ENCODE results near the gene USP17L11.
"Not testable (repeated sequence)": the region's sequence is repeated elsewhere in the genome, so short reads cannot be mapped to it uniquely, and the experiment has no call there.

- TF ChIP-seq, protein P1, sequence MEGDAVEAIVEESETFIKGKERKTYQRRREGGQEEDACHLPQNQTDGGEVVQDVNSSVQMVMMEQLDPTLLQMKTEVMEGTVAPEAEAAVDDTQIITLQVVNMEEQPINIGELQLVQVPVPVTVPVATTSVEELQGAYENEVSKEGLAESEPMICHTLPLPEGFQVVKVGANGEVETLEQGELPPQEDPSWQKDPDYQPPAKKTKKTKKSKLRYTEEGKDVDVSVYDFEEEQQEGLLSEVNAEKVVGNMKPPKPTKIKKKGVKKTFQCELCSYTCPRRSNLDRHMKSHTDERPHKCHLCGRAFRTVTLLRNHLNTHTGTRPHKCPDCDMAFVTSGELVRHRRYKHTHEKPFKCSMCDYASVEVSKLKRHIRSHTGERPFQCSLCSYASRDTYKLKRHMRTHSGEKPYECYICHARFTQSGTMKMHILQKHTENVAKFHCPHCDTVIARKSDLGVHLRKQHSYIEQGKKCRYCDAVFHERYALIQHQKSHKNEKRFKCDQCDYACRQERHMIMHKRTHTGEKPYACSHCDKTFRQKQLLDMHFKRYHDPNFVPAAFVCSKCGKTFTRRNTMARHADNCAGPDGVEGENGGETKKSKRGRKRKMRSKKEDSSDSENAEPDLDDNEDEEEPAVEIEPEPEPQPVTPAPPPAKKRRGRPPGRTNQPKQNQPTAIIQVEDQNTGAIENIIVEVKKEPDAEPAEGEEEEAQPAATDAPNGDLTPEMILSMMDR (conservative IDR thresholded peaks at IDR 0.05 in 1 of 2, IDR thresholded peaks at IDR 0.05 in 1 of 2; ENCODE audit: extremely low read depth in 1 of 2, insufficient read depth in 1 of 2, low read depth in 1 of 2, low read length in 2 of 2): peak in 1 of 2 donors; percentile 38
- TF ChIP-seq EZH2 (IDR thresholded peaks at IDR 0.05; ENCODE audit: borderline replicate concordance, low read length): not testable (repeated sequence)
Measured at GRCh38 chr4:9165990-9166389, 49.2 kb upstream of the USP17L11 start.

Measured in mammary epithelial cell (primary cell).